ENCODE results near the gene NHP2.
"Not testable (repeated sequence)": the region's sequence is repeated elsewhere in the genome, so short reads cannot be mapped to it uniquely, and the experiment has no call there.

The NHP2 gene

GRCh38 chr5:178130234-178130575, 23.5 kb downstream of the NHP2 start:
- DNase-seq: not testable (repeated sequence)

- no peak for DNase-seq
These were observed 24.4 kb downstream of the NHP2 start for GRCh38 chr5:178129296-178129695.

- not testable (repeated sequence) for DNase-seq
These were observed 26.2 kb downstream of the NHP2 start for GRCh38 chr5:178127300-178128009.

- DNase-seq: no peak
These were observed 27.1 kb downstream of the NHP2 start for GRCh38 chr5:178126556-178126955.

GRCh38 chr5:178125253-178125906, 28.3 kb downstream of the NHP2 start:
- no peak for DNase-seq

- no peak for DNase-seq
These were observed 29.4 kb downstream of the NHP2 start for GRCh38 chr5:178123966-178124925.

- no peak for DNase-seq
These were observed 30.4 kb downstream of the NHP2 start for GRCh38 chr5:178123094-178123965.

GRCh38 chr5:178122346-178122745, 31.3 kb downstream of the NHP2 start:
- no peak for DNase-seq

GRCh38 chr5:178121391-178122276, 32.1 kb downstream of the NHP2 start:
- DNase-seq: no peak

- peak; percentile 89 for DNase-seq
These were observed 32.9 kb downstream of the NHP2 start for GRCh38 chr5:178120607-178121357.

GRCh38 chr5:178119915-178120606, 33.6 kb downstream of the NHP2 start:
- DNase-seq: no peak

- no peak for DNase-seq
These were observed 35.6 kb downstream of the NHP2 start for GRCh38 chr5:178117923-178118701.

- no peak for DNase-seq
These were observed 37.4 kb downstream of the NHP2 start for GRCh38 chr5:178116143-178116885.

GRCh38 chr5:178115814-178116142, 37.9 kb downstream of the NHP2 start:
- DNase-seq: no peak

- no peak for DNase-seq
These were observed 38.4 kb downstream of the NHP2 start for GRCh38 chr5:178115136-178115813.

- peak; percentile 24 for DNase-seq
These were observed 39.2 kb downstream of the NHP2 start for GRCh38 chr5:178114325-178115135.

GRCh38 chr5:178113841-178114324, 39.8 kb downstream of the NHP2 start:
- no peak for DNase-seq

All from NCI-H1694 treated with DMSO at 0.1 percent for 48 hours (cell line).